Lower leg skin (tissue), 3 donors: ENCODE results near the gene ATG2B.

Experiments used
- CTCF ChIP-seq, 3 donors: fragments of 450-650 bp; IDR thresholded peaks; one replicate each; pipeline ENCODE4 v1.5.1; 2016; ENCODE audit warnings: antibody characterized with exemption in 3 of 3, mild to moderate bottlenecking in 3 of 3, moderate library complexity in 2 of 3
- POLR2A ChIP-seq, 2 donors: fragments of 450-650 bp; IDR thresholded peaks; one replicate each; pipeline ENCODE4 v1.6.1; 2016 to 2017; ENCODE audit warnings: antibody characterized with exemption in 2 of 2, mild to moderate bottlenecking in 1 of 2, moderate library complexity in 1 of 2

- TF ChIP-seq CTCF (IDR thresholded peaks at IDR 0.05) (no peak), POLR2A (IDR thresholded peaks at IDR 0.05) (no peak)
Measured at GRCh38 chr14:96294246-96294645, 68.9 kb downstream of the ATG2B start.
